Natural killer cell (primary cell): ENCODE data around the gene MVP. TPM values are rescaled to one million over a fixed set of nuclear protein-coding genes. Genes with fewer than 3 reads are reported as not detected.

ENCODE experiments used
- ATAC-seq, 3 donors: fragments of 150-1000 bp in 2 of 3; fragments of 200-7000 bp in 1 of 3; cut with Tn5 transposase; 1 replicate in 1 of 3; 2 replicates in 2 of 3; pipeline ENCODE4 v1.10.0; 2021; ENCODE audit warnings: mild to moderate bottlenecking in 2 of 3, moderate library complexity in 2 of 3
- DNase-seq, 2 donors: peaks; one replicate each; pipeline versions ENCODE4 v3.0.0 to v3.0.0-alpha.2; 2013 to 2021; ENCODE audit warnings: mixed read lengths in 1 of 2
- H3K27ac ChIP-seq: one replicate; pipeline ENCODE4 v1.5.1; 2013; ENCODE audit warnings: mild to moderate bottlenecking, low read length
- H3K27me3 ChIP-seq: one replicate; pipeline ENCODE4 v1.6.1; 2013; ENCODE audit warnings: low read length; ENCODE audit not compliant: control insufficient read depth, insufficient read depth
- H3K36me3 ChIP-seq: one replicate; pipeline ENCODE4 v1.6.1; 2013; ENCODE audit warnings: low read length; ENCODE audit not compliant: control insufficient read depth, insufficient read depth
- H3K4me1 ChIP-seq: one replicate; pipeline ENCODE4 v1.6.1; 2013; ENCODE audit warnings: low read length; ENCODE audit not compliant: control insufficient read depth, insufficient read depth
- H3K4me3 ChIP-seq: one replicate; pipeline ENCODE4 v1.5.1; 2013; ENCODE audit warnings: low read length
- H3K9me3 ChIP-seq: one replicate; pipeline ENCODE4 v1.6.1; 2013; ENCODE audit warnings: low read length; ENCODE audit not compliant: control insufficient read depth, insufficient read depth
- H3K27ac Mint-ChIP-seq, 2 donors: one replicate each; pipeline ENCODE4 v1.8.0; 2022; ENCODE audit warnings: mild to moderate bottlenecking in 2 of 2, mixed read lengths in 2 of 2, moderate library complexity in 1 of 2
- H3K27me3 Mint-ChIP-seq, 2 donors: one replicate each; pipeline ENCODE4 v1.8.0; 2022; ENCODE audit warnings: low read depth in 2 of 2, mixed read lengths in 2 of 2
- H3K36me3 Mint-ChIP-seq: one replicate; pipeline ENCODE4 v1.8.0; 2022; ENCODE audit warnings: mixed read lengths
- H3K4me1 Mint-ChIP-seq, 2 donors: one replicate each; pipeline ENCODE4 v1.8.0; 2022; ENCODE audit warnings: mixed read lengths in 2 of 2
- H3K4me3 Mint-ChIP-seq: one replicate; pipeline ENCODE4 v1.8.0; 2022; ENCODE audit warnings: mild to moderate bottlenecking, moderate library complexity, mixed read lengths
- H3K9me3 Mint-ChIP-seq, 2 donors: one replicate each; pipeline ENCODE4 v1.8.0; 2022; ENCODE audit warnings: mixed read lengths in 2 of 2
- CTCF ChIP-seq: fragments of 200-600 bp; IDR thresholded peaks from one replicate; pipeline ENCODE4 v1.8.0; 2022; ENCODE audit warnings: antibody characterized with exemption
- WGBS: methylation state at CpG from one replicate; pipeline ENCODE4 v1.1.7; 2013; ENCODE audit warnings: missing lambda C conversion rate; ENCODE audit not compliant: insufficient coverage; 5-methylcytosine and 5-hydroxymethylcytosine counted together
- intact Hi-C: fragments of 100-400 bp; cut with micrococcal nuclease; formaldehyde crosslinking; loops from one replicate; pipeline ENCODE4 v1.14.2; 2022
- total RNA-seq, 4 donors: library from RNA; stranded (reverse); fragments of 120-200 nt in 1 of 4; gene quantifications; one replicate each; pipeline versions ENCODE4 v1.2.3 to v1.2.4, GENCODE V29; 2013 to 2022

MVP gene
- total RNA-seq, 3 donors from 2014 or later (not counting 1 experiment from before 2014, with no cell fraction given): 154 to 168 (median 163) TPM

GRCh38 chr16:29840240-29840639 lies 20.0 kb downstream of the MVP start:
- TF ChIP-seq CTCF: no peak
- ATAC-seq: no peak
- Mint-ChIP-seq H3K9me3 (no peaks in the 10 kb centered on the region), H3K4me3 (no peak overlapping the region), H3K27ac (no peak overlapping the region), H3K36me3 (no peaks in the 10 kb centered on the region), H3K4me1 (no peaks in the 10 kb centered on the region), H3K27me3 (no peaks in the 10 kb centered on the region)
- WGBS: 96% methylated on average over 10 of the region's 10 CpGs
- Histone ChIP-seq H3K27me3 (no peaks in the 10 kb centered on the region), H3K4me1 (no peaks in the 10 kb centered on the region), H3K27ac (no peak overlapping the region), H3K9me3 (no peaks in the 10 kb centered on the region), H3K4me3 (no peak overlapping the region), H3K36me3 (peaks cover 56% of the 10 kb centered on the region)
- intact Hi-C loops: no loop called here
- DNase-seq: no peak

- H3K9me3 ChIP-seq: no peaks in the 10 kb centered on the region
- no peaks in the 10 kb centered on the region for H3K27me3 Mint-ChIP-seq
- H3K4me3 ChIP-seq: no peak overlapping the region
- peaks cover 61% of the 10 kb centered on the region for H3K36me3 ChIP-seq
- DNase-seq: no peak
- H3K4me1 ChIP-seq: no peaks in the 10 kb centered on the region
- no peak overlapping the region for H3K27ac ChIP-seq
- no peak for ATAC-seq
- TF ChIP-seq CTCF: no peak
- H3K27me3 ChIP-seq: no peaks in the 10 kb centered on the region
- H3K4me3 Mint-ChIP-seq: no peak overlapping the region
- H3K27ac Mint-ChIP-seq: no peak overlapping the region
- no peaks in the 10 kb centered on the region for H3K9me3 Mint-ChIP-seq
- H3K4me1 Mint-ChIP-seq: no peaks in the 10 kb centered on the region
- intact Hi-C loops: no loop called here
- 96% methylated on average over 23 of the region's 23 CpGs for WGBS
- H3K36me3 Mint-ChIP-seq: no peaks in the 10 kb centered on the region
Observed at GRCh38 chr16:29841631-29842030, 21.4 kb downstream of the MVP start.

- no peaks in the 10 kb centered on the region for H3K27me3 ChIP-seq
- TF ChIP-seq CTCF: no peak
- Mint-ChIP-seq H3K9me3 (no peaks in the 10 kb centered on the region), H3K4me3 (no peak overlapping the region), H3K27me3 (no peaks in the 10 kb centered on the region), H3K4me1 (no peaks in the 10 kb centered on the region), H3K36me3 (no peaks in the 10 kb centered on the region), H3K27ac (no peak overlapping the region)
- no peaks in the 10 kb centered on the region for H3K4me1 ChIP-seq
- DNase-seq (no peak), ATAC-seq (no peak)
- intact Hi-C loops: no loop called here
- H3K4me3 ChIP-seq: no peak overlapping the region
- no peak overlapping the region for H3K27ac ChIP-seq
- no peaks in the 10 kb centered on the region for H3K9me3 ChIP-seq
- H3K36me3 ChIP-seq: peaks cover 63% of the 10 kb centered on the region
- WGBS: 97% methylated on average over 9 of the region's 9 CpGs
Observed at GRCh38 chr16:29842732-29843346, 22.6 kb downstream of the MVP start.

- WGBS: 96% methylated on average over 8 of the region's 8 CpGs
Observed at GRCh38 chr16:29843931-29844330, 23.7 kb downstream of the MVP start.

More at GRCh38 chr16:29843931-29844330, 23.7 kb downstream of the MVP start:
- Mint-ChIP-seq H3K9me3 (no peaks in the 10 kb centered on the region), H3K27ac (no peak overlapping the region), H3K4me3 (no peak overlapping the region), H3K4me1 (peaks cover 0 to 6% of the 10 kb centered on the region in 2 donors), H3K27me3 (no peaks in the 10 kb centered on the region), H3K36me3 (no peaks in the 10 kb centered on the region)
- ATAC-seq (no peak), DNase-seq (no peak)
- intact Hi-C loops: no loop called here
- Histone ChIP-seq H3K4me3 (no peak overlapping the region), H3K9me3 (no peaks in the 10 kb centered on the region), H3K27ac (no peak overlapping the region), H3K27me3 (no peaks in the 10 kb centered on the region), H3K4me1 (peaks cover 5% of the 10 kb centered on the region), H3K36me3 (peaks cover 60% of the 10 kb centered on the region)
- no peak for TF ChIP-seq CTCF
